ENCODE data around the gene KRT23. TPM values are rescaled to one million over a fixed set of nuclear protein-coding genes. Genes with fewer than 3 reads are reported as not detected.

KRT23 gene
- total and polyA plus RNA-seq, 10 of the 15 experiments (the other 5 are each of a cell fraction or from before 2014, with no cell fraction given), result not detected

- TF ChIP-seq POU2F2 (IDR thresholded peaks at IDR 0.05; ENCODE audit: borderline replicate concordance, low read depth, low read length), result no peak
- no peak for TF ChIP-seq ETV6 (conservative IDR thresholded peaks at IDR 0.05 in 1 of 2, IDR thresholded peaks at IDR 0.05 in 1 of 2; ENCODE audit: borderline replicate concordance in 1 of 2, low read depth in 1 of 2)
- TF ChIP-seq ZBTB4 (CRISPR knock-in tag; IDR thresholded peaks at IDR 0.05), result no peak
- TF ChIP-seq NRF1 (conservative IDR thresholded peaks at IDR 0.05; ENCODE audit: low read depth, low read length), result no peak
- TF ChIP-seq ZSCAN29 (IDR thresholded peaks at IDR 0.05), result no peak
- no peak for TF ChIP-seq CREB1 (IDR thresholded peaks at IDR 0.05; ENCODE audit: low read depth)
- TF ChIP-seq CBFB (IDR thresholded peaks at IDR 0.05; ENCODE audit: low read depth), result no peak
- TF ChIP-seq, protein P1, sequence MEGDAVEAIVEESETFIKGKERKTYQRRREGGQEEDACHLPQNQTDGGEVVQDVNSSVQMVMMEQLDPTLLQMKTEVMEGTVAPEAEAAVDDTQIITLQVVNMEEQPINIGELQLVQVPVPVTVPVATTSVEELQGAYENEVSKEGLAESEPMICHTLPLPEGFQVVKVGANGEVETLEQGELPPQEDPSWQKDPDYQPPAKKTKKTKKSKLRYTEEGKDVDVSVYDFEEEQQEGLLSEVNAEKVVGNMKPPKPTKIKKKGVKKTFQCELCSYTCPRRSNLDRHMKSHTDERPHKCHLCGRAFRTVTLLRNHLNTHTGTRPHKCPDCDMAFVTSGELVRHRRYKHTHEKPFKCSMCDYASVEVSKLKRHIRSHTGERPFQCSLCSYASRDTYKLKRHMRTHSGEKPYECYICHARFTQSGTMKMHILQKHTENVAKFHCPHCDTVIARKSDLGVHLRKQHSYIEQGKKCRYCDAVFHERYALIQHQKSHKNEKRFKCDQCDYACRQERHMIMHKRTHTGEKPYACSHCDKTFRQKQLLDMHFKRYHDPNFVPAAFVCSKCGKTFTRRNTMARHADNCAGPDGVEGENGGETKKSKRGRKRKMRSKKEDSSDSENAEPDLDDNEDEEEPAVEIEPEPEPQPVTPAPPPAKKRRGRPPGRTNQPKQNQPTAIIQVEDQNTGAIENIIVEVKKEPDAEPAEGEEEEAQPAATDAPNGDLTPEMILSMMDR (IDR thresholded peaks at IDR 0.05 in 2 of 3, conservative IDR thresholded peaks at IDR 0.05 in 1 of 3; ENCODE audit: control insufficient read depth in 2 of 3, extremely low read depth in 1 of 3, insufficient read depth in 1 of 3, low read depth in 3 of 3, low read length in 3 of 3), result no peak
These were observed 24.1 kb upstream of the KRT23 start (continued) for GRCh38 chr17:40961591-40961990.

Data from GM12878 (cell line).